Calu3 (cell line): ENCODE results near the gene PLPPR2. TPM values are rescaled to one million over a fixed set of nuclear protein-coding genes. Genes with fewer than 3 reads are reported as not detected.

Source experiments
- BruUV-seq: library from RNA; stranded (reverse); fragments of 400-500 nt; replicated peaks from 2 replicates; lab custom pipeline; 2021; lab: Mats Ljungman, UMichigan
- CTCF ChIA-PET: fragments of 300-600 bp; sonication (Branson Sonifier 250); formaldehyde crosslinking; loops from one replicate; lab custom pipeline; 2022; ENCODE audit warnings: antibody characterized with exemption; lab: Charles Lee
- DNase-seq: peaks from one replicate; pipeline ENCODE4 v3.0.0; 2022
- H3K27ac Mint-ChIP-seq: one replicate; pipeline ENCODE4 v1.8.0; 2022; ENCODE audit warnings: mixed read lengths; ENCODE audit not compliant: unreplicated experiment
- H3K27me3 Mint-ChIP-seq: one replicate; pipeline ENCODE4 v1.8.0; 2022; ENCODE audit warnings: mixed read lengths; ENCODE audit not compliant: unreplicated experiment
- H3K36me3 Mint-ChIP-seq: one replicate; pipeline ENCODE4 v1.8.0; 2022; ENCODE audit warnings: mild to moderate bottlenecking, moderate library complexity, mixed read lengths; ENCODE audit not compliant: insufficient read depth, unreplicated experiment
- H3K4me1 Mint-ChIP-seq: one replicate; pipeline ENCODE4 v1.8.0; 2022; ENCODE audit warnings: mild to moderate bottlenecking, low read depth, mixed read lengths; ENCODE audit not compliant: unreplicated experiment
- H3K4me3 Mint-ChIP-seq: one replicate; pipeline ENCODE4 v1.8.0; 2022; ENCODE audit warnings: mild to moderate bottlenecking, low read depth, moderate library complexity, mixed read lengths; ENCODE audit not compliant: unreplicated experiment
- H3K9me3 Mint-ChIP-seq: one replicate; pipeline ENCODE4 v1.8.0; 2022; ENCODE audit warnings: low read depth, mixed read lengths; ENCODE audit not compliant: unreplicated experiment
- CTCF ChIP-seq: fragments of 200-600 bp; IDR thresholded peaks from one replicate; pipeline ENCODE4 v1.8.0; 2022; ENCODE audit warnings: antibody characterized with exemption; ENCODE audit not compliant: unreplicated experiment
- intact Hi-C: fragments of 100-400 bp; cut with micrococcal nuclease; formaldehyde crosslinking; loops from one replicate; pipeline ENCODE4 v1.10.0; 2022; ENCODE audit not compliant: unreplicated experiment
- total RNA-seq: library from RNA; stranded (reverse); gene quantifications from 2 replicates; pipeline ENCODE4 v1.2.3, GENCODE V29; 2022

PLPPR2 gene
- total RNA-seq, 1 experiment from 2014 or later: 7.8 TPM

GRCh38 chr19:11361037-11361770 lies 6.0 kb downstream of the PLPPR2 start:
- CTCF ChIA-PET: interaction anchor here (0.6 kb wide), 1 partner anchor 20 kb away, joined by 3 read pairs; no protein-coding TSS in a partner anchor
- no peak for TF ChIP-seq CTCF
- Mint-ChIP-seq H3K27me3 (peaks cover 27% of the 10 kb centered on the region), H3K4me1 (peaks cover 1% of the 10 kb centered on the region), H3K9me3 (no peaks in the 10 kb centered on the region), H3K27ac (no peak overlapping the region), H3K36me3 (peaks cover 11% of the 10 kb centered on the region), H3K4me3 (no peak overlapping the region)
- no peak for DNase-seq
- no TSS peak for BruUV-seq
- intact Hi-C loops: no loop called here

GRCh38 chr19:11361771-11362731 lies 6.8 kb downstream of the PLPPR2 start:
- no TSS peak for BruUV-seq
- no peak overlapping the region for H3K4me3 Mint-ChIP-seq

GRCh38 chr19:11363881-11364280 lies 8.6 kb downstream of the PLPPR2 start:
- intact Hi-C loops: no loop called here
- H3K36me3 Mint-ChIP-seq: peaks cover 11% of the 10 kb centered on the region
- H3K27me3 Mint-ChIP-seq: peaks cover 11% of the 10 kb centered on the region
- no peak overlapping the region for H3K4me3 Mint-ChIP-seq
- CTCF ChIA-PET: no interaction called here
- no peak overlapping the region for H3K27ac Mint-ChIP-seq
- H3K4me1 Mint-ChIP-seq: no peaks in the 10 kb centered on the region
- no TSS peak for BruUV-seq
- H3K9me3 Mint-ChIP-seq: no peaks in the 10 kb centered on the region
- no peak for DNase-seq
- TF ChIP-seq CTCF: no peak

More at GRCh38 chr19:11361771-11362731, 6.8 kb downstream of the PLPPR2 start:
- CTCF ChIA-PET: interaction anchor here (0.6 kb wide), 1 partner anchor 19 kb away, joined by 3 read pairs; no protein-coding TSS in a partner anchor
- DNase-seq: no peak
- Mint-ChIP-seq H3K9me3 (no peaks in the 10 kb centered on the region), H3K27ac (no peak overlapping the region), H3K27me3 (peaks cover 24% of the 10 kb centered on the region), H3K36me3 (peaks cover 11% of the 10 kb centered on the region), H3K4me1 (no peaks in the 10 kb centered on the region)
- intact Hi-C loops: no loop called here
- no peak for TF ChIP-seq CTCF

- no peaks in the 10 kb centered on the region for H3K4me1 Mint-ChIP-seq
- intact Hi-C loops: no loop called here
- no peak for DNase-seq
- BruUV-seq: no TSS peak
- no peak for TF ChIP-seq CTCF
- CTCF ChIA-PET: no interaction called here
- H3K27ac Mint-ChIP-seq: no peak overlapping the region
- H3K36me3 Mint-ChIP-seq: peaks cover 11% of the 10 kb centered on the region
- no peaks in the 10 kb centered on the region for H3K9me3 Mint-ChIP-seq
- H3K27me3 Mint-ChIP-seq: peaks cover 6% of the 10 kb centered on the region
- no peak overlapping the region for H3K4me3 Mint-ChIP-seq
These were observed 9.2 kb downstream of the PLPPR2 start for GRCh38 chr19:11364296-11364904.
